NCI-H345 treated with DMSO at 0.1 percent for 48 hours (cell line): Measurements from ENCODE around the gene CCDC34.

Source experiments
- DNase-seq: peaks from one replicate; lab custom pipeline; 2025; ENCODE audit not compliant: unreplicated experiment; lab: John Stamatoyannopoulos, UW

The CCDC34 gene, protein sequence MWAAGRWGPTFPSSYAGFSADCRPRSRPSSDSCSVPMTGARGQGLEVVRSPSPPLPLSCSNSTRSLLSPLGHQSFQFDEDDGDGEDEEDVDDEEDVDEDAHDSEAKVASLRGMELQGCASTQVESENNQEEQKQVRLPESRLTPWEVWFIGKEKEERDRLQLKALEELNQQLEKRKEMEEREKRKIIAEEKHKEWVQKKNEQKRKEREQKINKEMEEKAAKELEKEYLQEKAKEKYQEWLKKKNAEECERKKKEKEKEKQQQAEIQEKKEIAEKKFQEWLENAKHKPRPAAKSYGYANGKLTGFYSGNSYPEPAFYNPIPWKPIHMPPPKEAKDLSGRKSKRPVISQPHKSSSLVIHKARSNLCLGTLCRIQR

DNA sequence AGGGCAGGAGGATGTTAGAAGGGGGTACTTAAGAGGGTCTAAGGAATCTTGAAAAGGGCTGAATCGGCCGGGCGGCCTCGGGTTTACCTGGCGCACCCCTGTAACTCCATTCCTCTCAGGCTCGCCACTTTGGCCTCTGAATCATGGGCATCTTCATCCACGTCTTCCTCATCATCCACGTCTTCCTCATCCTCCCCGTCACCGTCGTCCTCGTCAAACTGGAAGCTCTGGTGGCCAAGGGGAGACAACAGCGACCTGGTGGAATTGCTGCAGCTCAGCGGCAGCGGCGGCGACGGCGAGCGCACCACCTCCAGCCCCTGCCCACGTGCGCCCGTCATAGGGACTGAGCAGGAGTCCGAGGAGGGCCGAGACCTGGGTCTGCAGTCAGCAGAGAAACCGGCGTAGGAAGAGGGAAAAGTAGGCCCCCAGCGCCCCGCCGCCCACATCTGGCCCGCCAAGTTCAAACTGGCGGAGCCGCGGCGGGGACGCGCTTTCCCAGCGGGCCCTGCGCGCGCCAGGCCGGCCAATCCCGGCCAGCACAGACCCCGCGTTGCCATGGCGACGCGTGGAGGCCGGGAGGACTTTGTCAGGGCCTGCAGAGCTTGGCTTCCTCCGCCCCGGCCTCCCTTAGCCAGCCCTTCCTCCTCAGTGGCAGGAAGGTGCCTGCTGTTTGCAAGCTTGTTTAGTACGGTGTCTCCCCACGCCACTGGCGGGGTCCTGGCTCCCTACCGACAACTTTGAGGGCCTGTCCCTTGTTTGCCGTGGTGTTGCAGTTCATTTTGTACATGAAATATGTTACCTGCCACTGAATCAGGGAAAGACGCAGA lies at the start of gene CCDC34:
Gene CCDC34 (minus strand): TSS at position 467 of the 827 bp plus-strand sequence. CDS start 21 bp downstream, at position 446.
- peak; percentile 86 for DNase-seq

DNA sequence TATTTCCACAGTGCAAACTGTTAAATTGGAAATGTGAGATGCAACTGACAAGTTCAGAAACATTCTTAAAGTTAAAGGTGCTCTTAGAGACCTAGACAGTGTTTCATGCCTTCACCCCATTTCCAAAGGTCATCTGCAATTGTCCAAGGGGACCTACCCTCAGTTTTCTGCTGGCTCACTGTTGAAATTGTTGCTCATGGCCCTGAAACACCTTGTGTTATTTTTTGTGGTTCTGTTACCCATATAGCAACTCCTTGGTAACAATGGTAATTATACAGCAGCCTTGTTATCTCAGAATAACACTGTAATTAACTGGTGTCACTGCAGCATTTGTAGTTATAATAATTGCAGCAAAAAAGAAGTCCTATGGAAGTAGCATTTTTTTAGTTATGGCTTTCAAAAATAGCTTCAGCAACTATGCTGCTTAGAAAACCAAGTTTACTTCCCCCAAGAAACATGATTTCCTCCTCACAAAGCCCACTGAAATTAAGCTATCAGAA lies 49.2 kb upstream of the CCDC34 start:
- DNase-seq, result no peak

DNA sequence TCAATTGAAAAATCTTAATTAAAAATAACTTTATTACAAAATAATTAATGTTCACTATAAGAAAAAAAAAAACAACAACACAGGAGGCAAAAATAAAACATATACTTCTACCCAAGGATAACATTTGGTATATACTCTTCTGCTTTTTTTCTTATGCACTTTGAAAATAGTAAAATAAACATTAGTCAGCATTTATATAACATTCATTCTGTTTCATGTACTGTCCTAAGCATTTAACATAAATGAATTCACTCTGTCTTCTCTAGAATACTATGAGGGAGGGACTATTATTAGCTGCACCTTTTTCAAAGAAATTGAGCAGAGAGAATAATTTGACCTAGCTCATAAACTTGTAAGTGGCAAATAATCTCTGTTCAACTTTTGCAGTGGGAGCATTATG lies 48.3 kb upstream of the CCDC34 start:
- no peak for DNase-seq

DNA sequence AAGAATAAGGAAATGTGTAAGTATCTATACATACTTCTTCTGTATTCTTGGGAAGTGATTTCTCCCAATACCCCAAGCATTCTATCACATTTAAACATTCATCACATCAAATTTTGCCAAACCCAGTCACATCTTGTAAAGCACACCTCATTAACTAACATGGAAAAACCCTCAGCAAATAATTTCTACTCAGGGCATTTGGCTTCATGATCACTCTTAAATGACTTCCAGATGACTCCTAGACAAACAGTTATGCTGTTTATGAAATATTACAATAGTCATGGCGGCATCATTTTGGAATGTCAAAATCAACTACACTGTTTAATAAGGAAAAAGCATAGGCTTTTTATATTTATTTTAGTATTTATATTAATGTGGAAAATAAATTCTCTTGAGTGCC lies 47.3 kb upstream of the CCDC34 start:
- no peak for DNase-seq

DNA sequence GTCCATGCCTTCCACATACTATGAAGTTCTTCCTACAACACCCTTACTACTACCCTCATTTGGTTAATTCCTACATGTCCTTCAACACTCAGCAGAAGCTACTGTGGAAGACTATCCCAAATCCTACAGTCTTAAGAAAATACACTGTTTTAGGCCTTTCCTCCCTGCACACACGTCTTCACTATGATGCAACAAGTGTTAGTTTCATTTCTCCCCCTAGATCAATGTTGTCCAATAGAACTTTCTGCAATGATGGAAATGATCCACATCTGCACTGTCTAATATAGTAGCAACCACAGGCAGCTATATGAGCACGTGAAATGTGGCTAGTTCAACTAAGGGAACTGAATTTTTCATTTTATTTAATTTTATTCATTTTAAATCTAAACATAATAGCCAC lies 46.7 kb upstream of the CCDC34 start:
- no peak for DNase-seq

DNA sequence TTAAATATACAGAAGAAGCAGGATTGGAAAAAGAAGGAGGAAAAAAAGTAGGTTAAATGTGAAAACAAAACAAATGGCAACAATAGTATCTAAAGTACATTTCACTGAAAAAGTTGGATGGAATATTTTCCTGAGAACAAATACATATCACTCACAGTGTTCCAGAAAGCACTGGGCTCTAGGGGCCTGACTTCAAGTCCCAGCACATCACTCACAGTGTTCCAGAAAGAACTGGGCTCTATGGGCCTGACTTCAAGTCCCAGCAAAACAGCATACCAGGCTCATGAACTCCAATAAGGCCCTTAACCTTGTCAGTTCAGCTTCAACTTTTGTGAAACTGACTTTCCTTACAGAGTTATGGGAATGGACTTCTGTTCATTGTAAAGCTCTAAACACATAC lies 46.0 kb upstream of the CCDC34 start:
- no peak for DNase-seq

DNA sequence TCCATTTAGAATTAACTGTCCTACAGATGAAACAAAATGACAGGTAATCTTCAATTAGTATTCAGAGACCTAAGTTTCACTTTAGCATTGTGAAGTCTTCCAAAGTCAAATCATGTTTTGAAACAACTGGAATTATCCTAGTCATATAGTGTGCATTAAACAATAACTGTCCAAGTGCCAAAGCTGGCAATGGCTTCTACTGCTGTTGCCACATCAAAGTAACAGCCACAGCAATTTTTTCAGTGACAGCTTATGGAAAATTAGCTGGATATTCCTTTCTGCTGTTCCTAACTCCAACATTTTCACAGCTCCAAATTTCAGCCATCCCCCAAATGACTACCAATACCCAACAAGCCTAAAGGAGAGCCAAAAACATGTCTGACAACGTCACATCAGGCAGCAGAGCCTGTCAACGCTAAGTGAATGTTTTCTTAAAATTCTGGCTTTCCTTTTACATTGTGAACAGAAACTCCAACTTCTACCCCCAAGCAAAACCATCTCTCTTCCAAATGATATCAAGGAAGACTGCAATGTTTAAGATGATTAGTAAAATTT lies 45.3 kb upstream of the CCDC34 start:
- no peak for DNase-seq

DNA sequence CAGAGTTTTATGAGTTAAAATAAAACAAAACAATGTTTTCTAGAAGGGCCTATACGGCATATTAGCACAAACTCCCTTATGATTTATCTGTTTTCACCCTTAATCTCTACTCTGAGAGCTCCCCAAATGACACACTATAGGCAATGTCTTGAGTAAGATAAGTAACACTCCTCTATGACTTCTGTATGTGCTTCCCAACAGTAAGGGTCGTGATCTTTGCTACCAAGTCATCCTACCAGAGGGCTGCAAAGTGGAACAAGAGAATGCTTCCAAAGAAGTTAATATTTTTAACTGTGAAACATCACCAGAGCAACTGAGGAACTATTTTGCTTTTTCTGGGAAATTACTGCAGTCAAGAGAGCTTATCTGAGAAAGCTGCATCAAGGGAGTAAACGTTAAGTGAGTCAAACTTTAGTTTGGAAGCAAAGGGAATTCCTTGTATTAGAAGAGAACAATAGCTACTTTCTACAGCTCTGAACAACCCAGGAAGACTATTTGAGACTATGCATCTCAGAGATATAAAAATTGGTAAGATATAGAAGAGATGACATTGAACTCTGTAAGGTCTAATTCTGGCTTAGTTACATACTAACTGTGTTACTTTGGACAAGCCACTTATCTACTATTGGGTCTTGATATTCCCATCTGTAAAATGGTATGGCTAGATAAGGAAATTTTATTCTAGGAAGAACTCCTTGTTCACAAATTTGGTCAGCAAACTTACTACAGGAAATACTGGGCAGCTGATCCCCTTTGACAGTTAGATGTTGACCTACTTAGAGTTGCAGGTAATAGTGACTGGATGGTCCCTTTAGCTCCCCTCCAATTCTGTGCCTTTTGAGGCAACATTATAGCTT lies 43.7 kb upstream of the CCDC34 start:
- DNase-seq, result no peak

DNA sequence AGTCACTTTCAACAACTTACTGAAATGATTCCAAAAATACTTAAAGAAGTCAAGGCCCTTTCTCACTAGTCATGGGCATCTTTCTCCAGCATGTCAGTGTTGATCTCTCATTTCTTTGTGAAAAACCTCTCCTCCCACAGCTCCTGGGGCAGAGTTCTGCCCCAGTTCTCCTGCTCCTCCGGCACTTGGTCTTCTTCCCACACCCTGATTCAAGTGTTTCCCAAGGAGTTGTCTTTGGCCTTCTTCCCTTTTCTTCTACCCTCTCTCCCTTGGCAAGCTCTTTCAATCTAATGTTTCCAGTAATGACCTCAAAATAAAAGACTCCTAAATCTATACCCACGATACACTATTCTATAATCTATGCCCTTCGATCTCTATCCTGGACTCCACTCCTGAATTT lies 42.1 kb upstream of the CCDC34 start:
- no peak for DNase-seq

DNA sequence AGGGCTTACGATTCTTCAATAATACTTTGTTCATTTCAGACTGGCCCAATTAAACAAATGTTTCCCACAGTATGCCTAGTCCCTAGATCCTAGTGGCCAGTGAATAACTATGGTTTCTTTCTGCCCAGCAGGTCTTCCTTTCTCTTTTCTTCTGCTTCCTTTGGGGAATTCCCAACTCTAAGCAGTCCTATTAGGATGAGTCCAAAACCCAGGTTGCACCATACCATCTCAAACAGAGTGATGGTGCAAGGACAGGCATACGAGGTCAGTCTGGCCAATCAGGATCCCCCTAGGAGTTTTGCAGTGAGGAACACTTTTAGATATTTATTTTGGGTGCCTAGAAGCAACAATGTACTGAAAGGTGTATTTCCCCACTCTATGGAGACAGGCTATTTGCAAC lies 41.4 kb upstream of the CCDC34 start:
- DNase-seq, result no peak

DNA sequence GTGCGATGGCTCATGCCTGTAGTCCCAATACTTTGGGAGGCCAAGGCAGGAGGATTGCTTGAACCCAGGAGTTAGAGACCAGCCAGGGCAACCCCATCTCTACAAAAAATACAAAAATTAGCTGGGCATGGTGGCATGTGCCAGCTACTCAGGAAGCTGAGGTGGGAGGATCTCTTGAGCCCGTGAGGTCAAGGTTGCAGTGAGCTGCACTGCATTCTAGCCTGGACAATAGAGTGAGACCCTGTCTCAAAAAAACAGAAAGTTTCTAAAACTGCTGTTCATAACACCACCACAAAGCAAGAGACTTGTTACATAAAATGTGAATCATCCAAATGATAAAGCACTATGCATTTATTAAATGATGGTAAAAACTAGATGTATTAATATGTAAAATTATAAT lies 40.2 kb upstream of the CCDC34 start:
- DNase-seq, result no peak

DNA sequence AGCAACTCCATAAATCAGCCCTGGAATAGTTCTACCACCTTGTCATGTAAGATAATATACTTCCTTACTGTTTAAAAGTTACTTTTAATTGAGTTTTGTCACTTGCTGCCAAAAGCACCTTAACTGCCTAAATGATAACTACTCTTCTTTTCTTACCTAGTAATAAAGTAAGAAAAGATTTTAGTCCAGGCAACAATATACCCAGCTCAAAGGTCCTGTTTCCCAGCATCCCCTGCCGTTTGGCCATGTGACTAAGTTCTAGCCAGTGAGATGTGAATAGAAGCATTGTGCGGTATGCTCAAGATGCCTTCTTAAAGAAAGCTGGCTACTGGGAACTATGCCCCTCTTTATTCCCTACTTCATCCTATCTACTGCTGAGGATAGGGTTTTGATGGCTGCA lies 39.4 kb upstream of the CCDC34 start:
- DNase-seq, result no peak

DNA sequence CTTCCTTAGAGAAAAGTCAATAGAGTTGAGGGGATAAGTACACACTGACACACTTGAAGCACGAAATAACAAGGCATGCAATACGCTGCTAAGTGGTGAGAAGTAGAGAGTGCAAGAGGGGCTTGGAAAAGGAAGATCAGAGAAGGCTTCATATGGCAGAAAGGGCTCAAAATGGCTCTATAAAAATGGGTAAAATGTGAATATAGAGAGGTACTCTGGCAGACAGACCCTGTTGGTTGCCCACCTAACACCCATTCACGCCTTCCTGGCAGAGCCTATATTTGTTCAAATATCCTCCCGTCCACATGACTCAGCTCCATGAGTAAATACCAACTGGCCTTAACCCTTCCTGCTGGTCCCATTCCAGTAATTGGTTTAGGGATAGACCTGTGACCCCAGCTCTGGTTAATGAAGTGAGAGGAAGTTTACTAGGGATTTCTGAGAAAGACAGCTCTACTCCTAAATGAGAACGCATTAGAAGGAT lies 38.9 kb upstream of the CCDC34 start:
- DNase-seq, result no peak

DNA sequence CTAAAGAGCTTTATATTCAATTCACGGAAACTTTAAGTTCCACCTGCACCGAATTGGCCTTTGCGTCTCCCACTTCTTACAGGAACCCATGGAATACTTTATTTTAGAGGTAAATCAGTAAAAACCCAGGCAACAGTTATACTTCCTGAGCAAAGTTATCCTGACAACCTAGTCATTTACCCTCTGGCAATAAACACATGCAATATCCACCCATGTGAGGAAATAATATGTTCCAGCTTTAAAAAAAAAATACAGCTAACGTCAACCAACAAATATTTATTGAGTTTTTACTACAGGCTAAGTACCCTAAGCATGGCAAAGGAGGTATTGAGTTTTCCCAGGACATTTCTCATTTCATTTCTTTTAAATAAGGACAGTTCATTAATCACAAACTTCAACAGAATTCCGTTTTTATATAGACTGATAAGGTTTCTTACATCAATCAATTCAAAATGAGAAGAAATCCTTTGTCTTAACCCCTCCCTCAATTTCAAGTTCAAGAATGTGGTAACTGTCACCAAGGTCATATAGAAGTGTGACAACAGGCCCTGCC lies 38.3 kb upstream of the CCDC34 start:
- no peak for DNase-seq

DNA sequence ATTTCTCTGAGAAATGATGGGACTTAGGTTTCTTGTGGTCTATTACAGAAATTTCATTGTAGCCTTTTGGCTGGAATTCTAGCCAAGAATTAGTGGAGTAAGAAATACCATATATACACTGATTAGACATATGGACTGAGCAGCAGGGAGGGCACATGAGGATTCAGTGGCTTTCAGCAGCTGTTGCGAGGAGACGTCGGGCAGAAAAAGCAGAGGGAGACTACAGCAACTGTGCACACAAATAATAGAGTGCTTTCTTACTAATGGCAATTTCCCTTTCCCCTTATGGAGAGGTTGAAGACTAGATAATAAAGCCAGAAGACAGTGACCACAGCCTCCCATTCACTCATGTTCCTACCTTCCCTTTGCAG lies 35.4 kb upstream of the CCDC34 start:
- no peak for DNase-seq

DNA sequence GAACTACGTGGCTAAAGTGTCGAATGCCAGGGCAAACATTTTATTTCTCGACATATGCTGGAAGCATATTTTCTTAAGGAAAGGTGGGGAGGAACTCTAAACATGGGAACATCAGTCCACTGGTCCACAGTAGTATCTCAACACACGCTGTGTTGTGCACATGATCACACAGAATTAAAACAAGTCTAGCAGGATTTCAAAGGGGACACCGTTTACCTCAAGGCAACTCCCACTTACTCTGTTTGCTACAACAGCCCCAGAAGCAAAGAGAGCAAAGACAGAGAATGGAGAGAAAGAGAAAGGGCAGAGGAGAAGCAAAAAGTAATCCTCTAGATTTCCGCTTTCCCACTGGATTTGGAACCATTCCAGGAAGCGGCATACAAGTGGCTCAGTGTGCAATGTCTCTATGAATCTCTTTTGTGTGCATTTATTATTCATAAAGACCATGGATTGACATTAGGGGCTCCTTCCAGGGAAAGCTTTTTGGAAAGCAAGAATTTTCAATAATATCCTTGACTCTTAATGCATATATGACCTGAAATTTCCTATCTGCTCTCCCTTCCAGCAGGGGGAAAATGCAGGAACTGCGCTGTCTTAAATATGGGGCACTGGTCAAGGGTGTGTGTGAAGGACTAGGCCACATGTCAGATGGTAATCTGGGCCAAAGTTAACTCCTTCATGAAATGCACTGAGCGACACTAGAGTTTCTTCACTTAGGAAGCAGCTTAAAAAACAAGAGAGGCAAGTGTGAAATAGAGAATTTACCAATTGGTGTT lies 34.8 kb upstream of the CCDC34 start:
- no peak for DNase-seq

DNA sequence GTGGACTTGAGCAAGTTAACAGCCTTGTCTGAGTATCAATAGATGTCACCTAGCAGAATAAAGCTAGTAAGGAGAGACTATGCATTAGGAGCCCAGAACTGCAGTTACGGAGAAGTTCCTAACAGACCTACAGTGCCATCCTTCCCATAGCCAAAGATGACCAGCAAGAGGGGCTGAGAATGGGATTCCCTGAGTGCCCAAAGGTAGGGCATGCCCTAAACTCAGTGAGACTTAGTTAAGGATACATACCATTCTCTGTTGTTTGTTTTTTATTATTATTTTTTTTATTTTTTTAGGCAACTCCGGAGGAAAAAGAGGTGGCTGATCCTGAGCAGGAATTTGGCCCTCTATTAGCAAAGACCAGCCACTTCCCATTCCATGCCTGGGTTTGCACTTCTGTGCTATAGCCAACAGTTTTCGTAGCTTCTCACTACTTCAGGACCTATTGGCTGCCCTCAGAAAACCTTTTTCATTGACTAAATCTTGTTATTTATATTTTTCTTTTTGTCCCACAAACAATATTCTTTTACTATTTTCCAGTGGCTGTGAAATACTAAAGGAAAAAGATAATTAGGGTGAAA lies 33.3 kb upstream of the CCDC34 start:
- DNase-seq, result no peak

DNA sequence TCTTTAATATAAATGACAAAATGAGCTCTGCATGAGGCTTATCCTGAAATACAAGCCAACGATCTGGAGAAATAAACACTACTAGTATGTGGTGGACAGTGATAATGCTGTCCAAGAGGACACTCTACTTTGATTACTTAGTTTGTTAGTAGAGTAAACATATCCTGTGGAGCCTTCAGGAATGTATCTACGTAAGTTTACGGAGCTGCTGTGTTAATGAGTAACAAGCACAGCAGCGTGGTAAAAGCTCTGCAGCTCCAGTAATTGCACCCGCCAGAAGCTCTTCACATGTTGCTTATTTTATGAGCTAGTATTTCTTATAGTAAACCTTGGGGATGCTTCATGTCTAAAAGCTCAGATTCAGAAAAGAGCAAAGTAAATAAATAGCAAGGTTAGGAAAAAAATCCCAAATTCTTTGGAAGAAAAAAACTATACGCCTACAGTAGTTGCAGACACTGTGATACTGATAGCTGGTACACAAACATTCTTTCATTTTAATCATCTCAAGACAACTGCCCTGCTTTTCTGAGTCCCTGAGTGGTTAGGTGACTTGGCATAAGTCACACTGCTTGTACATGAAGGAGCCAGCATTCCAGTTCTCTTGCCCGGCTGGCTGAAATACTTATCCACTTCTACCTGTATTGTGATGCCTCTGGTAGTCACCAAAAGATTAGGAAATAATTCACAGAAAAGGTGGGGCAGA lies 32.7 kb upstream of the CCDC34 start:
- DNase-seq, result no peak

DNA sequence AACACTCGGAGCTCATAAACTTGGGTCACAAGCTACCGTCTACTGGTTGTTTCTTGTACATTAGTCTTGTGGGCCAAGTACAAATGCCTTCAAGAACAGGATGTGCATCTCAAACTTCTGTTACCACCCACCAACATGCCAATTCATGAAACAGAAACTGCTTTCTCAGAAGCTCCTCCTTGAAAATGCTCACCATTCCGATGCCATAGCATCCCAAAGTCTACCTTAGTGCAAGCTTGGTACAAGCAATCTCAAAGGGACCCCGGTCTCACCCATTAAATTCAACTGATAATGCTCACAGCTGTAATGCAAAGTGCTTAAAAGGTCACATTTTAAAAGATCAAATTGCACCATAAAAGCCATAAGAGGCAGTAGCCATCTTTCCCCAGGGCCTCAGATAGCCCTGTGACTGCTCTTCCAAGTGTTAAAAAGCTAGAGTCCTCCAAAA lies 31.8 kb upstream of the CCDC34 start:
- no peak for DNase-seq
